Left colon (tissue), 2 donors: Measurements from ENCODE around the gene OR51Q1. TPM values are rescaled to one million over a fixed set of nuclear protein-coding genes. Genes with fewer than 3 reads are reported as not detected.

ENCODE experiments used
- ATAC-seq: fragments of 200-7000 bp; cut with Tn5 transposase; one replicate; pipeline ENCODE4 v1.9.1; 2020; ENCODE audit warnings: mild to moderate bottlenecking, moderate library complexity
- DNase-seq, 2 donors: peaks; one replicate each; pipeline ENCODE4 v3.0.0-alpha.2; 2020
- intact Hi-C, 2 donors: fragments of 100-400 bp; cut with DNase I in 1 of 2; cut with micrococcal nuclease in 1 of 2; formaldehyde crosslinking; loops; one replicate each; pipeline versions ENCODE4 v1.11.2 to v1.14.0; 2022; cut with DNase I, micrococcal nuclease
- long read RNA-seq: library from polyadenylated mRNA; unstranded; transcript quantifications from one replicate; pipeline ENCODE4 v2.0.0, GENCODE V29; 2021
- total RNA-seq, 2 donors: library from RNA; stranded (reverse); fragmentation: NEBNext Ultra II Directional; extraction: Animal tissue kit (Norgen Biotek cat#: 25700); gene quantifications; one replicate each; pipeline ENCODE4 v1.2.1, GENCODE V29; 2021
- donor health status: DM: no; HTN: no; CAD: no.
- donor health status: DM: yes; HTN: yes; CAD: no.

The OR51Q1 gene
- total RNA-seq, result not detected
- long read RNA-seq, result 0 reads

- DNase-seq, result no peak
- intact Hi-C loops, result no loop called here
- ATAC-seq, result no peak
Observed at GRCh38 chr11:5421811-5422210, at the start of gene OR51Q1. Gene OR51Q1, plus strand, starts transcription at chr11:5422111. Its CDS starts 90 bp downstream, at chr11:5422201.

- ATAC-seq (peak; percentile 64), DNase-seq (peak in 1 of 2 donors; percentile 20)
- intact Hi-C loops, result no loop called here
Observed at GRCh38 chr11:5380740-5381342, 41.1 kb upstream of the OR51Q1 start.

GRCh38 chr11:5383576-5383975 lies 38.3 kb upstream of the OR51Q1 start, which contains the start of gene OR51M1:
Gene OR51M1, plus strand, starts transcription at chr11:5383812. Its CDS starts 5,587 bp downstream, at chr11:5389399.
- ATAC-seq (no peak), DNase-seq (no peak)
- intact Hi-C loops, result no loop called here

- intact Hi-C loops, result no loop called here
- no peak for DNase-seq
- ATAC-seq, result no peak
Observed at GRCh38 chr11:5384335-5384734, 37.6 kb upstream of the OR51Q1 start.

- ATAC-seq, result no peak
- no peak for DNase-seq
- intact Hi-C loops, result no loop called here
Observed at GRCh38 chr11:5390210-5390609, 31.7 kb upstream of the OR51Q1 start.

- intact Hi-C loops, result no loop called here
- ATAC-seq, result no peak
Observed at GRCh38 chr11:5394091-5394490, 27.8 kb upstream of the OR51Q1 start.

GRCh38 chr11:5398936-5399335 lies 23.0 kb upstream of the OR51Q1 start:
- ATAC-seq, result no peak
- intact Hi-C loops, result no loop called here
- DNase-seq, result no peak

More at GRCh38 chr11:5394091-5394490, 27.8 kb upstream of the OR51Q1 start:
- DNase-seq, result no peak

GRCh38 chr11:5405173-5405572 lies 16.7 kb upstream of the OR51Q1 start:
- ATAC-seq (no peak), DNase-seq (no peak)
- intact Hi-C loops, result no loop called here

GRCh38 chr11:5420993-5421392 lies 918 bp upstream of the OR51Q1 start:
- no peak for DNase-seq
- intact Hi-C loops, result no loop called here
- no peak for ATAC-seq

- intact Hi-C loops, result no loop called here
- DNase-seq, result no peak
- no peak for ATAC-seq
Observed at GRCh38 chr11:5423131-5423530, 1.2 kb downstream of the OR51Q1 start.

- no peak for ATAC-seq
- intact Hi-C loops, result no loop called here
- DNase-seq, result no peak
Observed at GRCh38 chr11:5441414-5441813, 19.5 kb downstream of the OR51Q1 start, which contains the start of gene OR51I1. Gene OR51I1, minus strand, starts transcription at chr11:5441514. Its CDS starts 0 bp downstream, at chr11:5441514.

GRCh38 chr11:5443835-5444393 lies 22.0 kb downstream of the OR51Q1 start:
- no peak for ATAC-seq
- intact Hi-C loops, result no loop called here
- DNase-seq, result no peak

- DNase-seq (no peak), ATAC-seq (no peak)
- intact Hi-C loops, result no loop called here
Observed at GRCh38 chr11:5449023-5449422, 27.1 kb downstream of the OR51Q1 start, which contains the start of gene OR51I2. Gene OR51I2, plus strand, starts transcription at chr11:5449323. Its CDS starts 4,166 bp downstream, at chr11:5453489.

- no peak for ATAC-seq
- intact Hi-C loops, result no loop called here
- DNase-seq, result no peak
Observed at GRCh38 chr11:5449432-5449831, 27.5 kb downstream of the OR51Q1 start.

- DNase-seq, result no peak
- ATAC-seq, result no peak
- intact Hi-C loops, result no loop called here
Observed at GRCh38 chr11:5460983-5461621, 39.2 kb downstream of the OR51Q1 start.

- DNase-seq (no peak), ATAC-seq (no peak)
- intact Hi-C loops, result no loop called here
Observed at GRCh38 chr11:5467527-5467926, 45.6 kb downstream of the OR51Q1 start.
